Suppressor macrophage treated with lipopolysaccharide for 1 hour (primary cell): ENCODE measurements around the gene GOLGA6L26.
A peak's percentile ranks its signal among the peaks of the same experiment; 100 is the strongest.
"Not testable (repeated sequence)": the region's sequence is repeated elsewhere in the genome, so short reads cannot be mapped to it uniquely, and the experiment has no call there.

Experiments used
- DNase-seq, 3 donors: peaks; one replicate each; pipeline ENCODE4 v3.0.0-alpha.2; 2020 to 2022

Gene GOLGA6L26

GRCh38 chr15:23334096-23334495 is at the start of gene GOLGA6L26:
Gene GOLGA6L26 (minus strand): TSS chr15:23334196. CDS start chr15:23334135, 61 bp downstream.
- DNase-seq = not testable (repeated sequence)

- not testable (repeated sequence) for DNase-seq
Measured at GRCh38 chr15:23381192-23381591, 47.2 kb upstream of the GOLGA6L26 start.

- DNase-seq = not testable (repeated sequence)
Measured at GRCh38 chr15:23380700-23381099, 46.7 kb upstream of the GOLGA6L26 start.

- not testable (repeated sequence) for DNase-seq
Measured at GRCh38 chr15:23378946-23379345, 45.0 kb upstream of the GOLGA6L26 start.

GRCh38 chr15:23374226-23374625 is 40.2 kb upstream of the GOLGA6L26 start:
- not testable (repeated sequence) for DNase-seq

- DNase-seq = not testable (repeated sequence)
Measured at GRCh38 chr15:23372891-23373600, 39.0 kb upstream of the GOLGA6L26 start.

- no peak for DNase-seq
Measured at GRCh38 chr15:23372284-23372683, 38.3 kb upstream of the GOLGA6L26 start.

- DNase-seq = not testable (repeated sequence)
Measured at GRCh38 chr15:23371868-23372267, 37.9 kb upstream of the GOLGA6L26 start.

GRCh38 chr15:23371134-23371533 is 37.1 kb upstream of the GOLGA6L26 start:
- DNase-seq = not testable (repeated sequence)

GRCh38 chr15:23370578-23370977 is 36.6 kb upstream of the GOLGA6L26 start:
- DNase-seq = no peak

- not testable (repeated sequence) for DNase-seq
Measured at GRCh38 chr15:23364261-23364660, 30.3 kb upstream of the GOLGA6L26 start.

GRCh38 chr15:23362622-23363021 is 28.6 kb upstream of the GOLGA6L26 start:
- DNase-seq = not testable (repeated sequence)

GRCh38 chr15:23354448-23354847 is 20.5 kb upstream of the GOLGA6L26 start, which contains the start of gene GOLGA8S:
Gene GOLGA8S (plus strand): TSS chr15:23354748. CDS start chr15:23354810, 62 bp downstream.
- not testable (repeated sequence) for DNase-seq

GRCh38 chr15:23311233-23311632 is 22.8 kb downstream of the GOLGA6L26 start:
- not testable (repeated sequence) for DNase-seq

GRCh38 chr15:23305921-23306320 is 28.1 kb downstream of the GOLGA6L26 start:
- DNase-seq = not testable (repeated sequence)

GRCh38 chr15:23304805-23305204 is 29.2 kb downstream of the GOLGA6L26 start:
- DNase-seq = peak in 2 of 3 donors; percentile 3 to 17

- peak in 1 of 3 donors; percentile 14 for DNase-seq
Measured at GRCh38 chr15:23304267-23304666, 29.7 kb downstream of the GOLGA6L26 start.

GRCh38 chr15:23303654-23304053 is 30.3 kb downstream of the GOLGA6L26 start:
- DNase-seq = peak; percentile 21 to 45 (median 21)

GRCh38 chr15:23303246-23303645 is 30.8 kb downstream of the GOLGA6L26 start:
- not testable (repeated sequence) for DNase-seq
